ENCODE results near the gene NQO1.

- peak in 1 of 3 donors; percentile 20 for TF ChIP-seq CTCF (IDR thresholded peaks at IDR 0.05)
- no peak for TF ChIP-seq POLR2A (IDR thresholded peaks at IDR 0.05)
Observed at GRCh38 chr16:69741951-69742904, 15.9 kb upstream of the NQO1 start.
